AG09319 (cell line): ENCODE measurements around the gene ZDHHC8.

ENCODE experiments used
- DNase-seq: peaks from one replicate; pipeline ENCODE4 v3.0.0-alpha.2; 2010; ENCODE audit warnings: low read depth; ENCODE audit errors: extremely low read depth
- TF ChIP-seq, protein P1 (sequence below): IDR thresholded peaks from 2 replicates; pipeline ENCODE4 v1.5.1; 2011; ENCODE audit warnings: low read depth, mild to moderate bottlenecking, inconsistent platforms, low read length, moderate library complexity

Gene ZDHHC8

DNA sequence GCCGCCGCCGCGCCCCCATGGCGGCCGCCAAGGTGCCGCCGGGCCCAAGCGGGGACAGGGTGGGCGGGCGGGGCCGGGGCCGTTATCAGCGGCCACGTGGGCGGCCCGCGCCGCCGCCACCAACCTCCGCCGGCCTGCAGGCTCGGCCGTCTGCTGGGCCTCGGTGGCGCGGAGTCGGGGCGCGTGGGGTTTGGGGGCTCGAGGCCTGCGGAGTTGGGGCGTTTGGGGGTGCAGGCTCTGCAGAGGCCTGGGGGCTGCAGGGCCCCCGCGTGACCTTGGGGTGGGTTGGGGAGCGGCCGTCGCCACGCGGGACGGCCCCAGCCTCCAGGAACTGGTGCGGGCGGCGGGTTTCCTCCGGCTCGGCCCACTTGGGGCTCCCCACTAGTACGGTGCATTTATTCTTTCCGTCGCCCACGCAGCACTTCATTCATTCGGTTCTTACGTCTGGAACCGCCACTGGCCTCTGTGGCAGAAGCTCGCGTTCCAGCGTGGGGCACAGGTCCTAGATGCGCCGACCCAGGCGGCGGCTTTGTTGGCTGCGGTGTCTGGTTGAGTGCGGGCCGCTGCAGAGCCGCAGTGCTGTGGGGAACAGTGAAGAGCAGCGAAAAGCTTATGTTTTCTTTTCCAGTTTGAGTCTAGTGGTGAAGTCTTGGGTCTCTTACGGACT is 13.8 kb upstream of the ZDHHC8 start:
- DNase-seq: no peak
- TF ChIP-seq, protein P1, sequence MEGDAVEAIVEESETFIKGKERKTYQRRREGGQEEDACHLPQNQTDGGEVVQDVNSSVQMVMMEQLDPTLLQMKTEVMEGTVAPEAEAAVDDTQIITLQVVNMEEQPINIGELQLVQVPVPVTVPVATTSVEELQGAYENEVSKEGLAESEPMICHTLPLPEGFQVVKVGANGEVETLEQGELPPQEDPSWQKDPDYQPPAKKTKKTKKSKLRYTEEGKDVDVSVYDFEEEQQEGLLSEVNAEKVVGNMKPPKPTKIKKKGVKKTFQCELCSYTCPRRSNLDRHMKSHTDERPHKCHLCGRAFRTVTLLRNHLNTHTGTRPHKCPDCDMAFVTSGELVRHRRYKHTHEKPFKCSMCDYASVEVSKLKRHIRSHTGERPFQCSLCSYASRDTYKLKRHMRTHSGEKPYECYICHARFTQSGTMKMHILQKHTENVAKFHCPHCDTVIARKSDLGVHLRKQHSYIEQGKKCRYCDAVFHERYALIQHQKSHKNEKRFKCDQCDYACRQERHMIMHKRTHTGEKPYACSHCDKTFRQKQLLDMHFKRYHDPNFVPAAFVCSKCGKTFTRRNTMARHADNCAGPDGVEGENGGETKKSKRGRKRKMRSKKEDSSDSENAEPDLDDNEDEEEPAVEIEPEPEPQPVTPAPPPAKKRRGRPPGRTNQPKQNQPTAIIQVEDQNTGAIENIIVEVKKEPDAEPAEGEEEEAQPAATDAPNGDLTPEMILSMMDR: no peak

DNA sequence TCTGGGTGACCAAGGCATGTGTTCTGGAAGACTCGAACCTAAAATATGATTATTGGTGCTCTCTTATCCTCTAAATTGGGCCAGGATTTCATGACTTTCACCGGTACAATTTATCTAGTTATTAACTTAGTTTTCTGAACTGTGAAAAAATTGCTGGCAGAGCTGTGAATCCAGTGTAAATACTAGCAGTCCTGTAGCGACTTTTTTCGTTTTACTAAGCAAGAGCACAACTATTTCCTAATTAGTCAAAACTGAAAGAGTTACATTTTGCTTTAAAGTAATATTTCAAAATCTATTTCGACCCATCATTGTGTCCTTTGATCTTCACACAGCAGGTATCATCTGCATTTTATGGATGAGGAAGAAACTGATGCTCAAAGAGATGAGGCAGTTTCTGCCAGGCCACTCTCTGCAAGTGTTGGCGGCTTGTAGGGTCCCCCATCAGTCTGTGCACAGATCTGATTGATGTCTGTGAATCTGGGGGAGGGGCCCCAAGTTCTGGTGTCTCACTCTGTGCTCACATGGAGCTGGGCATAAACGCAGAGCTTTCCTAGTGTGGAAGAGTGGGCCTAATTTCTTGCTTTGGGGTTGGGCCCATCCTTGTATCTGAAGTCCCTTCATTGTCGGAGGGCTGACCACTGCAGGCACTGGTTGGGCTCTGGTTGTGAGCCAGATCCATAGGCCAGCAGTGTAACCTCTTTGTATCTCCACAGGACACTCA is 13.1 kb upstream of the ZDHHC8 start:
- no peak for DNase-seq
- TF ChIP-seq, protein P1: no peak

DNA sequence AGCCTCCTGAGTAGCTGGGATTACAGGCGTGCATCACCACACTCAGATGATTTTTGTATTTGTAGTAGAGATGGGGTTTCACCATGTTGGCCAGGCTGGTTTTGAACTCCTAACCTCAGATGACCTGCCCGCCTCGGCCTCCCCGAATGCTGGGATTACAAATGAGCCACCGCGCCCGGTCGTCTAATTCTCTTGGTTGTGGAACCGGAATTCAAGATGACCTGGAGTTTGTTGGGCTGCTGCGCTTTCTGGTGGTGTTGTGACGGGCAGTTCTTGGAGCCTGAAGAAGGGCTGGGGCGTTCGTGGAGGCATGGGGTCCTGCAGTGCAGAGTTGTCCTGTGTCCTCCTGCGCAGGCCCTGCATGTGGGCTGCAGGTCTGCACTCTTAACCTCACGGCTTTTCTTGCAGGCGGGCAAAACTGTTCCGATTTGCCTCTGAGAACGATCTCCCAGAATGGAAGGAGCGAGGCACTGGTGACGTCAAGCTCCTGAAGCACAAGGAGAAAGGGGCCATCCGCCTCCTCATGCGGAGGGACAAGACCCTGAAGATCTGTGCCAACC is 9.7 kb upstream of the ZDHHC8 start:
- TF ChIP-seq, protein P1: no peak
- no peak for DNase-seq

DNA sequence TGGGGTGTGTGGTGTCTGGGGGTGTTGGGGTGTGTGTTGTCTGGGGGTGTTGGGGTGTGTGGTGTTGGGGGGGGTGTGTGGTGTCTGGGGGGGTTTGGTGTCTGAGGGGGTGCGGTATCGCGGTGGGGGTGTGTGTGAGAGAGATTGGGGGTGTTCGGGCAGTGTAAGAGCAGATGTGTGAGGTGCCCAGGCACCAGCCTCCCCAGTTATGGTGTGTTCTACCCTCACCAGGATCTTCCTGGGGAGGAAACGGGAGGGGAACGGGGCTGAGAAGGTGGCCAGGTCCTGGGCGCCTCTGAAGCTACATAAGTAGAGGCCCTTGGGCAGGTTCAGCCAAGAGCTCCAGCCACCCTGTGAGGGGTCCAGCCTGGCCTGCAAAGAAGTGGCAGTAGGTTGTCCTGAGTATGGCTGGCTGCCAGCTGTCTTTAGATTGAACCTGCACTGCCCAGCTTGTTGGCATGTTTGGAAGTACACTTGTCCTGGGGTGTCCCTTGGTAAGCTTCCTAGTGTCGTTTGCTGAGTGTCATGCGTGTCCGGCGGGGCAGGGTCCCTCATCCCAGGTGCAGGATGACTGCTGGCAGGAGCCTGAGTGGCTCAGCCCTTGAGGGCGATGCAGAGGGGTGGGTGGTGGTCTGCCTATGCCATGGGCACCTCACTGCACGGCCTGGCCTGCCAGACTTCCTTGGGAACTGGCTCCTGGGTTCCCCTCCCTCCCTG is 8.1 kb upstream of the ZDHHC8 start:
- no peak for DNase-seq
- TF ChIP-seq, protein P1: no peak

DNA sequence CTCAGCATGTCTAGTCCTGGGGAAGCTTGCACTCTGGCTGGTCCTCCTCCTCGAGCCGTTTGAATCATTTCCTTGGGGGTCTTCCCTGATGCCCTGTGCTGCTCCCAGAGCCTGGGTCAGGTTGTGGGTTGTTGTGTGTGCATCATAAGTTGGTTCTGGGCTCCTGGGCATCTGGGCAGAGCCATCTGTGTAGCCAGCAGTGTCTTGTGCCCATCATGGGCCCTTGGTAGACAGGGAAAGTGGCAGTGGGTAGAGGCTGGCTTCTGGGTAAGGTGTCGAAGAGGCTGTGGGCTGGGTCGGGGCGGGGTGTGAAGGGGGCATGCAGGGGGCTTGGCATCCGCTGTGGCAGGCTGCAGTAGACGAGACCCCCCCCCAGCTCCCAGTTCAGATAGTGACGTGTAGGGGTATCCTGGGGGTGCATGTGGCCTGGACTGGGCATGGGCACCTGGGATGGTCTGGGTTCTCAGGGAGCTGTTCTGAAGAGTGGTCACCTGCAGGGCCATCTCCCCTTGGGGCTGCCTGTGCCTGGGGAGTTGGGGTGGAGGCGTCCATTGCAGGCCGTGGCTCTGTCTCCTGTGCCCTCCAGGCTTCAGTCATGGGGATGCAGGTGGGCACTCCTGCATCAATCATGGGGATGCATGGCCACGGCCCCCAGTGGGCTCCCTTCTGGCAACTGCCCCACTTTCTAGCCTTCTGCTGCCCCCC is 7.4 kb upstream of the ZDHHC8 start:
- TF ChIP-seq, protein P1: no peak
- no peak for DNase-seq

DNA sequence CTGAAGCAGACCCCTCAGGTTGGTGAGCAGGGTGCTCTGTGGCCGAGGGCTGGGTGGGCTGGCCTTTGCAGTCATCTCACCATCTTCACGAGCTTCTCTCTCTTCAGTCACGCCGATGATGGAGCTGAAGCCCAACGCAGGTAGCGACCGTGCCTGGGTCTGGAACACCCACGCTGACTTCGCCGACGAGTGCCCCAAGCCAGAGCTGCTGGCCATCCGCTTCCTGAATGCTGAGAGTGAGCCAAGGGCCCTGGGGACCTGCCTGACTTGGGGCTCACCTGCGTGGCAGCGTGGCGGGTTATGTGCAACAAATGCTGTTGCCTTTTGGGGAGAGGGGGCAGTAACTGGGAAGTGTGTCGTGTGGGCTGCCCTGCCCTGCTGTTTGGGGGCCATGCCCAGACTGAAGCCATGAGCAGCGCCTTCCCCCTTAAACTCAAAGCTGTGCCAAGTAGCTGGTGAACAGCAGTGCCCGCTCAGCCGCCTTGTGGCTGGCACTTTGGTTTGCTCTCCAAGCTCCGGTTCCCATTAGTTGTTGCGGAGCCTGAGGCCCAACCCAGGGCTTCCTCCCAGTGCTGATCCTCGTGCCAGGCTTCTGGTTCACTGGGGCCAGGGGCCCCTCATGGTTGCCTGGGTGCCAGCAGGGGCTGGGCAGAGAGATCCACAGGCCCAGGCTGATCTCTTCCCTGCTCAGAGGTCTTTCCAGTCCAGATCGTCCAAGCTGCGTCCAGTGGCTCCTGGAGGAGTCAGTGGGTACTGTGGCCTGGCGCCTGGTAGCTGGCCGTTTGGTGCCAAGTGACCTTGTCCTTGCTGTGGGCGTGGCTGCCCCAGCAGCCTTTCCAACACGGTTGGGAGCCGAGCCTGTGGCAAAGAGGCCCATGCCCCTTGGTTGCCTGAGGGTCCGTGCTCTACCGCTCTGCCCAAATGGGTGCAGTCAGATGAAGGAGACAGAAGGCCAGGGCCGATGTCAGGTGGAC is 6.1 kb upstream of the ZDHHC8 start:
- DNase-seq: no peak
- TF ChIP-seq, protein P1: no peak
